ENCODE results near the gene SLC7A4.

- TF ChIP-seq CTCF (IDR thresholded peaks at IDR 0.05) = no peak
- TF ChIP-seq POLR2A (IDR thresholded peaks at IDR 0.05) = no peak
- no peak for TF ChIP-seq POLR2AphosphoS5 (IDR thresholded peaks at IDR 0.05)
Measured at GRCh38 chr22:21055880-21056319, 23.5 kb upstream of the SLC7A4 start.

Measured in gastroesophageal sphincter (tissue), 3 donors.